Cerebellar nuclear complex (tissue), 1 donor: Measurements from ENCODE around the gene TRIM31.

ENCODE experiments used
- DNase-seq, 2 experiments: peaks; one replicate each; lab custom pipeline; 2025; lab: John Stamatoyannopoulos, UW

The TRIM31 gene, protein sequence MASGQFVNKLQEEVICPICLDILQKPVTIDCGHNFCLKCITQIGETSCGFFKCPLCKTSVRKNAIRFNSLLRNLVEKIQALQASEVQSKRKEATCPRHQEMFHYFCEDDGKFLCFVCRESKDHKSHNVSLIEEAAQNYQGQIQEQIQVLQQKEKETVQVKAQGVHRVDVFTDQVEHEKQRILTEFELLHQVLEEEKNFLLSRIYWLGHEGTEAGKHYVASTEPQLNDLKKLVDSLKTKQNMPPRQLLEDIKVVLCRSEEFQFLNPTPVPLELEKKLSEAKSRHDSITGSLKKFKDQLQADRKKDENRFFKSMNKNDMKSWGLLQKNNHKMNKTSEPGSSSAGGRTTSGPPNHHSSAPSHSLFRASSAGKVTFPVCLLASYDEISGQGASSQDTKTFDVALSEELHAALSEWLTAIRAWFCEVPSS

DNA sequence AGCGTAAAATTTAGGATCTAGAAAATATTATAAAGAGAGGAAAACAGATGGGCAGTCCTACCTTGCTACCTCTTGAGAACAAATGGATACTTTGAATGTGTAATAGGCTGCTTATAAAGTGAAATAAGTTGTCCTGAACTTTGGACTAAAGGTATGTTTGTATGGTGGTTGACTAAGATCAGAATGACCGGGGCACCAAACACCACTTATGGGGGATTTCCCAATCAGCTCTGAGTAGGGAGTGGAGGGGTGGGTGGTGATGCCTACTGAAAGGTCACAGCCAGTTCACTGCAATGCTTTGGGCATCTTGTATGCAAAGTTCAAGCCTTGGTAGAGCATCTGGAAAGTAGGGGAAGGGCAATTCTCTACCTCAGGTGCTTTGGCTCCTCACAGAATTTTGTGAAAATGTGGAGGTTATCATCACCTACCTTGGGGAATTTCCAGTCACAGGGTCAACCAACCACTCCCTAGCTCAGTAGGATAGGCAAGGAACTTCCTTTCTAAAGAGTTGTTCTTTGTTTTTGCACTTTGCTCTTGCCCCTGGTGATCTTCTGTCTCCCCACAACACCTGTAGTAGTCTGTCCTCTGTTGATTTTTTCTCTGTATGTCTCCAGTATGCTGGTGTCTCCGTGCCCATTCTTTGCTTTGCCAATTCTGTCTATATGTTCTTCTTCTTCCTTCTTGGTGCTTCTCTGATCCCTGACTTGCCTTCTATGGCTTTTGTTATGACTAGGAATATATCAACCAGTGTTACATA lies at the start of gene TRIM31:
TRIM31 (minus strand) TSS at position 88 of the 757 bp plus-strand sequence. CDS start 285 bp downstream, outside the sequence.
- DNase-seq, result no peak

DNA sequence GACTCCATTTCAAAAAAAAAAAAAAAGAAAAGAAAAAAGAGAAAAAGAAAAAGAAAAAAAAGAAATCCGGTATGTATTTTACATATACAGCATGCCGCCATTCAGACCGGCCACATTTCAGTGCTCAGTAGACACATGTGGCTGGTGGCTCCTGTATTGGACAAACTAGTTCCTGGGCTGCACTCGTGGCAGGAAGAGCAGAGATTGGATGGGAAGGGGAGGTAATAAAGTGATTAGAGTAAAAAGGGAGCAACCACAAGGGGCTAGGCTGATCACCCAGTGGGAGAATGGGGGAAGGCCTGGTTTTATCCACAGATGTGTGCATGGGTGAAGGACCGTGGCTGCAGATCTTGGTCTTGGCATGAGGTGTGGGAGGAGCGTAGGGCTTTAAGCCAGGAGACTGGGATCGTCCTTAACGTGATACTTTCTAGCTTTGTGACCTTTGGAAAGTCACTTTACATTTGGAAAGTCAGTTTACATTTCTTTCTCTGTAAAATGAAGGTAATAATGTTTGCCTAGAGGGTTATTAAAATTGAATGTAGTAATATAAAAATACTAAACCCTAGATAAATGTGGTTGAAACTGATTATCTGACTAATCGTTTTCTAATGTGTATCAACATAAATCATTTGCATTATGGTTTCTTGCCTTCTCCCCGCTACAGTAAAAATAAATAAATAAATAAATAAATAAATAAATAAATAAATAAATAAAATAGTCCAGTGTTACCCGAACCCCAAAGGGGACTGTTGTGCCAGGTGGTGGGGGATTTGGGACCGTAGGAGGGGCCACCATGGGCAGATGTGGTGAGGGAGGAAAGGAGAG lies 49.6 kb upstream of the TRIM31 start:
- no peak for DNase-seq

DNA sequence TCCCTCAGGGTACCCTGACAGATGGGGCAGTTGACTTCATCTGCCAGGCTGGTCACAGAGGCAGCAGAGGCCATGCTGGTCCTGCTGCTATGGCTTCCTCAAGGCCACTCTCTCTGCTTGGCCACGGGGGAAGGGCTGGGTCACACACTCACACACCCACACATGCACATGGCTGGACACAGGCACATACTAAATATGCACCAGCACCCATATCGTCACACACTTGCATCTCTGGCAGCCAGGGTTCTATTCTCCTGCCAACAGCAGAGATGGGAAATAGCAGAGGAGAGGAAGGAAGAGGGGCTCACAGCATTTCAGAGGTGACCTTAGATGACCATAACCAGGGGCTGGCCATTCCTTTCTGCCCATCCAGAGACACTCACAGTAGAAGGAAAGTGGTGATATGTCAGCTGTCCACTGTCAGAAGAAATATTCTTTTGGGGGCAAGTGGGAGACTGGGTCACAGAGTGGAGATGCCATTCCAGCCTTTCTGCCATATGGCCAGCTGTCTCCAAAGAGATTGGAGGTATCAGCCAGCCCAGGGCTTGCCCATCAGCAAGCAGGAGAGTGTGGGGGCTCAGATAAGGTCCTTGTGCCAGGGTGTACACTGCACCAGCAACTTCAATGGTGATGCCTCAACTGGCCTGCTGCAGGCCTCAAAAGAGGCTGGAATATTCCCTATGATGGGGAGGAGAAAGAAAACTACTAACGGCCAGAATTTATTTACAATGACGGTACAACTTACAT lies 48.1 kb upstream of the TRIM31 start, which contains the start of gene TRIM10:
TRIM10 (minus strand) TSS at position 427 of the 747 bp plus-strand sequence; CDS start at position 74, 353 bp downstream.
- DNase-seq, result no peak

DNA sequence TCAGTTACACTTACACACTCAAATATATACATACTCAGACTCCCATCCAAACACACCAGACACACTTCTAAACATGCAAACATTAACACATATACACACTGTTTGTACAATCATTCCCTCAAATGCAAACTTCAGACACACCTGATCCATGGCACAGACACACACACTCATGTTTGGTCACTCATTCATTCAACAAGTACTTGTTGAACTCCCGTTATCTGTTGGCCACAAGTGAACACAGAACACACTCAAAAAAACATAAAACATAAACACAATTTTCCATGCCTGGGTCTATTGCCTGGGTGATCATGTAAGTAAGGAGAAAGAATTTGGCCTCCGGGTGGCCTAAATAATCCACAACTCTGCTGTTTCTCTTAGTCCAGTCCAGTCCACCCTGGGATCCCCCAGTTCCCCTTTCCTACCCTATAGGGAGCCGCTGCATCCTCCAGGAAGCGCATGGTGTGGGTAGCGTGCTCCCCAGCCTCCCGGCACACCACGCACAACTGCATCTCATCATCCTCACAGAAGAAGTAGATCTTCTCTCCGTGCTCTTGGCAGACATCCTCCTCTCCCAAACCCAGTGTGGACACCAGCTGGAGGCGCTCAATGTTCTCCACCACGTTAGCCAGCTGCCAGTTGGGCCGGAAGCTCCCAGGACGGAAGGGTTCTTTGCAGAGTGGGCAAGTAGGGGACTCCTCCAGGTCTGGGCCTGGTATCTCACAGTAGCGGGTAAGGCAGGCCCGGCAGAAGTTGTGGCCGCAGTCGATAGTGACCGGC lies 47.3 kb upstream of the TRIM31 start:
- DNase-seq, result no peak

DNA sequence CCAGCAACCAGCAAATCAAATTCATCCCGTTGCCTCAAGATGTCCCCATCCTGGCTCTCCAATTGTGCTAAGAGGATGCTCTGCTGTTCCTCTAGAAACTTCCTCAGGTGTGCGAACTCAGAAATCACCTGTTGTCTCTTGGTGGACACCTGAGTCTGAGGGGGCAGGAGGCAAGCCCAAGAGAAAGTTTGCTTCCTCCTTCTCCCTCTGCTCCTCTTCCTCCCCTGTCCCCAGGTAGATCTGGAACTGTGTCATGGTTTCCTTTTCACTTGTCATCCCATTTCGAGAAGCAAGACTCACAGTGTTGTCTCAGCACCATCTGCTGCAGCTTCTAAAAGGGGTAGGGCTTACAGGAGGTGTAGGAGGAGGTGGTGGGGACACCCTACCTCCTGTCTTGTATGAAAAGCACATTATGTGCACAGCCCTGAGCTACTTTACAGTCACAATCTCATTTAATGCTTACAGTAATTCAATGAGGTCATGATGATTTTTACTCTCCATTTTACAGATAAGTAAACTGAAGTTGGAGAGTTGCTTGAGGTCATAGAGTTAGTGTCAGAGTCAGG lies 45.7 kb upstream of the TRIM31 start:
- DNase-seq, result no peak

DNA sequence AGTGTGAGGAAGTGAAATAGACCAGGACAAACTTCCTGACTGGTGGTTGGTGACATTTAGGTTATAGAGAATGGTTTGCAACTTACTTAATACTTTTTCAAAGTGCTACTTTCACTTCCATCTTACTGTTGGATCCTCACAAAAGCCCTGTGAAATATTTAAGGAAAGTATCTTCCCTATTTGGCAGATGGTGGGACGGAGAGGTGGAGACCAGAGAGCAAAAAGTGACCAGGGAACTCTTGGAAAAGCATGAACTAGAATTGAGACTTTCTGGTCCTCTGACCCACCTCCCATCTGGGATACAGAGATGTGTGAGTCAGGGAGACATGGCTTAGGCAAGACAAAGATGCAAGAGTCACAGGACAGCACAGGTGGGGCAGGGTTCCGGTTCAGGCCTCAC lies 45.1 kb upstream of the TRIM31 start:
- no peak for DNase-seq

DNA sequence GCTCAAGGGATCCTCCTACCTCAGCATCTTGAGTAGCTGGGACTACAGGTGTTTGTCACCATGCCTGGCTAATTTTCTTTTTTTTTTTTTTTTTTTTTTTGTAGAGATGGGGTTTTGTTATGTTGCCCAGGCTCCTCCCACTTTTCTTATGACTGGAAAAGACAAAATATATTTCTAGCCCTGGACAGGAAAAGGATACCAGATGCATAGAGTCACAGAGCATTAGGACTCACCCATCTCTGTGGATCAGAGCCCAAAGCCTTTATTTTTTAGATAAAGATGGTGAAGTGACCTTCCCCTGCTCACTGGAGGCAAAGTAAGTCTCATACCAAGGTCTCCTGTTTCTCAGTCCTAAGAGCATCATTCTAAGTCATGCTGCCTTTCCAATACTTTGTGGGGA lies 44.7 kb upstream of the TRIM31 start:
- no peak for DNase-seq

DNA sequence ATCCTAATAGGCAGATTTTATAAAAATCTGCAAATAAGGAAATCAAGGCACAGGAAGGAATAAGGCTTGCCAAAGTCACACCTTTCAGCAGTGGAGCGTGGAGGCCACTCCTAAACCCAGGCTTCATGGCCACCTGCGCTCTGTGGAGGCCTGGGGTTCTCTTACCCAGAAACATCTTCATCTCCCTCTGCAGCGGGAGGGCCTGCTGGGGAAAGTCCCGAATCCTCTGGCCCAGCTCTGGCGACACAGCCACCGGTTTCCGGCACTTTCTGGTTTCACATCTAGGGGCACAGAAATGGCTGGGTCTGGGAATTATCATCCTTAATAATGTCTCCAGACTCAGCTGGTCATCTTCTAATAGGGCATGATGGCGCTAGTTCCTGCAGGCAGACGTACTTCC lies 43.9 kb upstream of the TRIM31 start:
- no peak for DNase-seq

DNA sequence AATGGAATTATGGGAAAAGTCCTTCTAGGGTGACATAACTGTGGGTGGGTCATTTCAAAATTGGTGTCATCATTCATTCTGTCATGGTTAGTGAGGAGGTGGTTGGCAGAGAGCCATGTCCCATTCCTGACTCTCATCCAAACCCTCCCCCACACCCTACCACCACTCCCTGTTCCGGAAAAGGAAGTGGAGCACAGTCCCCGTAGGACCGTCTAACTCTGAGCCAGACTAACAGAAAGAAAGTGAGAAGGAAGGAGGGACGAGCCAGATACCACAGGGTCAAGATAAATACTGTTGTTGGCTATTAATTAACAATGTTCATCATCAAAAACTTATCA lies 43.3 kb upstream of the TRIM31 start:
- DNase-seq, result no peak

DNA sequence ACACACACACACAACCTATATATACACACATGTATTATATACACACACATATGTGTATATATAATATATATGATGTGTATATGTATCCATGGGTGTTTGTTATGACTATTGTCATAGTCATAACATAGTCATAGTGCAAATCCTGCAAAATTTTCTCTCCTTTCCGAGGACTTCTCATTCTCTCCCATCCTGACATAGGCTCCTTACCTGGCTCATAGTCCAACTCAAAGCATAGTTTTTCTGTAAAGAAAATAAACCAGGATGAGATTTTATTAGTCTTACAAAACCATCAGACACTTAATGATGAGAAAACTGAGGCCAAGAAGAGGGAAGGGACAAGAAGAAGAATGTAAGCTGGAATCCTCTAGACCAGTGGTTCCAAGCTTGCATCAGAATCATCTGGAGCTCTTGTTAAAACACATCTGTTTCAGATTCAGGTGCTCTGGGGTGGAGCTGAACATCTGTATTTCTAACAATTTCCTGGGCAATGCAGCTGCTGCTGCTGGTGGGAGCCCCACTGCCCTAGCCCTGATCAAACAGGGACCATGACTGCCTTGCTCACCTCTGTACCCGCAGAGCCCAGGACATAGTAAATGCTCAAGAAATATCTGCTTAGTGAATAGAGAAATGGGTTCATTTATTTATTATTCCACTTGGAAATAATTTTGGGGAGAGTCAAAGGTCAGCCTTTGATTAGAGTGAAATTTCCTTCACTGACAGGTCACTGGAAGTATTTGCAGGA lies 42.8 kb upstream of the TRIM31 start:
- DNase-seq, result no peak

DNA sequence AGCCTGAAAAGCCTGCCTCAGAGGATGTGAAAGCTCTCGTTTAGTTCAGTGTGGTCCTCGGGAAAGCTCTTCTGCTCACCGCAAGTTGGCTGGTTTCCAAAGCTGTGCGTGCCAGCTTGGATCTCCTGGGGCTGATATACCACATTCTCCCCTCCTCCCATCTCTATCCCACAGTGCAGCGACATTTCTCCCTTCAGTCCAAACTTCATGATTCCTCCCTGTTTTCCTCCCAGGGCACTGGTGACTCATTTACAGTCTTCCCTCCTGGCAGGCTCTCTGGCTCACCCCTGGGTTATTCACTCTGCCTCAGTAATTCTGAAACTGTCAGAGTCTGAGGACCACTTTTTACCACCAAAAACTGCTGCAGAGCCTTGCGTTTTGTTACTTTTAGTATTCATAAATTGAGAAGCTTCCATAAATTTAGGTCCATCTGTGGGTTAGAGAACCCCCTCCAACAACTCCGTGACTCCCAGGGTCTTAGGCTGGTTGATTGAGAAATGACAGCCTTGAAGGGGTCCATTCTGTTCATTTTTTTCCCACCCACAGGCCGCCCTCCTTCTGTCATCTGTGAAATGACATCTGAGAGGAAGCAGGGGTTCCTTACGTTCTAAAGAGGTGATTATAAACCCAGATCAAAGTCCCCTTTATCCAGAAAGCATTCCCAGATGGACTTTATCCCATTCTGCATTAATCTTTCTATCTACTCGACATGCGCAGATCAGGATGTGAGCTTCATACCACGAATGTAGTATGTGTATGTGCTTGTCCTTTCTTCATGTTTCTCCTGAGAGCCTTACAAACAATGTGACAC lies 42.0 kb upstream of the TRIM31 start:
- DNase-seq, result no peak

DNA sequence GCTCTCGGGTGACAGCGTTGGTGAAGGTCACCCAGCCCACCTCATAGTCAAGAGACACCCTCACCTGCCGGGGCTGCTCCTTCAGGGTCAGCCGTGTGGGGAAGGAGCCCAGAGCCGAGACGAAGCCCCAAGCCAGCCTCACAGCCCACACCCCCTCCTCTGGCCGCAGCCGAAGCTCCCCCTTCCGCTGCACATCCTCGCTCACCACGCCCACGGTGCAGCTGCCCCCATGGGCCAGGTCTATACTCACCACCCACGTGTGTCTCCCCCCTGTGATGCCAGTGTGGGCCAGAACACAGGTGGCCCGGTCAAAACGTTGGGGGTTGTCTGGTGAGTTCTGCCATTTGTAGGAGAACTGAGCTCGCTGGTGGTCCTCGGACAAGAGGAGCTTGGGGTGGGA lies 41.2 kb upstream of the TRIM31 start:
- DNase-seq, result no peak

DNA sequence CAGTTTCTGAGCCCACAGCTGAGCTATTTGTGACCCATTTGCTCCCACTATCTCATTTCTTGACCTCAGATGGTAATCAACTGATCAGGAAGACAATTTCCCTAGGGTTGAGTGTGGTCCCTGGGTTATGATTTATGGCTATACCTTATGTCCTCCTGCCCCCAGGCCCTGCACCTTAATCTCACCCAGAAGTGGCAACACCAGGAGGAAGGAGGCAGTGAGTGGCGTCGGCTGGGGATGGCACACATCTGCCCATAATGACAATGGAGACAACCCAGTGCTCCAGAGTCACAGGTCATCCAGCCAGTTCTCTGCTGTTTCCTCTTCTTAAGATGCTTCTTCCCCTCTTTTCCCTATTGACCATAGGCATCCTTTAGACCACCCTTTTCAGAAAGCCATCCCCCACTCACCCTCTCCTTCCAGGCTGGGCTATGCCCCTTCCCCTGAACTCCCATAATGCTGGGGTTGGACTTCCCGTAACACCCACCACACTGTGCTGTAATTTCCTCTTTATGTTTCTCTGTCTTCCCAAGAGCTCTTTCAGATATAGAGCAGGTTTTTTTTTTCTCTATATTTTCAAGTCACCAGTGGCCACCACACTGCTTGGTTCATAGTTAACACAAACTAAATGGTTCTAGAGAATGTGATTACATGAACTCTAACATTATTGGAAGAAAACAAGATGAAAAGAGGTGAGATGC lies 40.2 kb upstream of the TRIM31 start:
- no peak for DNase-seq

DNA sequence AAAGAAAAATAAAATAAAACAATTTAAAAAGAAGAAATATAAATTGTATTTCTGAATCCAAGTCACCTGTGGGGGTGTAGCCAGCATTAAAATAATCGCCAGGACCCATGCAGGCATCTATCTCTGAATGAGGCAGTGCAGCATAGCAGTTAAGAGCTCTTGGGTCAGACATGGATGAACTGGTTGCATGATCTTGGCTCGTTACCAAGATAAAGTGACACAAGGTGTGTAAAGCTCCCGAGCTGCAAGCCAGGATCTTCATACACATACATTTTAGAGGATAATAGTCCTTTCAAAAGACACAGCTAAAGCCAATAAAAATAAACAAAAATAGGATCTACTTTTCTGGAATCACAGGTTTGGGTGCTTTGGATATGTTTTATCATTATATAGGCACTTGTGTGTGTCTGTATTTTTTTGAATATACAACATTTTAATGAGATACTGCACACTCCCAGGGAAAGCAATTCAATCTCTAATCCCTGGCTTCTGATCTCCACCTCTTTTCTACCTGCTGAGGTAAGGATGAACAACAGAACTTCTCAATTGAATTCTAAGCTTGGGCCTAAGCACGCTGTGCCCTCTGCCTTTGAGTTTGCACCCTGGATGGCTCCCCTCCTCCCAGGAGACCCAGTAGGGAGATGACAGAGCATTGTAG lies 39.3 kb upstream of the TRIM31 start:
- no peak for DNase-seq

DNA sequence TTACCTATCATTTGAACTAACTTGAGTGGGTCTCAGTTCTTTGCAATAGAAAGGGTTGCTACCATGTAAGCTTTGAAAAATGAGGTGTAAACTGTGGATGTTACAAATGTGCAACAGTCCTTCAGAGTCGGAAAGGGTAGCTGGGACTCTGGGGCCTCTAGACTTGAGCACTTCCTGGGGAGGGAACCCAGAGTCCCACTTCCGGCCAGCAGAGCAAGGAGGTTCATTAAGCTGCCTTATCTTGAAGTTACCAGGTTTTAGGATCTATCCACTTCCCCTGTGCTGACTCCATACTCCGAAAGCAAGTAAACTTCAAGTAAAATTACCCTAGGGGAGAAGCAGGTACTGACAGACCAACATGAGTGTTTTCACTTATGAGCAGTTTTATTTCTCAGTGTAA lies 38.7 kb upstream of the TRIM31 start:
- no peak for DNase-seq

DNA sequence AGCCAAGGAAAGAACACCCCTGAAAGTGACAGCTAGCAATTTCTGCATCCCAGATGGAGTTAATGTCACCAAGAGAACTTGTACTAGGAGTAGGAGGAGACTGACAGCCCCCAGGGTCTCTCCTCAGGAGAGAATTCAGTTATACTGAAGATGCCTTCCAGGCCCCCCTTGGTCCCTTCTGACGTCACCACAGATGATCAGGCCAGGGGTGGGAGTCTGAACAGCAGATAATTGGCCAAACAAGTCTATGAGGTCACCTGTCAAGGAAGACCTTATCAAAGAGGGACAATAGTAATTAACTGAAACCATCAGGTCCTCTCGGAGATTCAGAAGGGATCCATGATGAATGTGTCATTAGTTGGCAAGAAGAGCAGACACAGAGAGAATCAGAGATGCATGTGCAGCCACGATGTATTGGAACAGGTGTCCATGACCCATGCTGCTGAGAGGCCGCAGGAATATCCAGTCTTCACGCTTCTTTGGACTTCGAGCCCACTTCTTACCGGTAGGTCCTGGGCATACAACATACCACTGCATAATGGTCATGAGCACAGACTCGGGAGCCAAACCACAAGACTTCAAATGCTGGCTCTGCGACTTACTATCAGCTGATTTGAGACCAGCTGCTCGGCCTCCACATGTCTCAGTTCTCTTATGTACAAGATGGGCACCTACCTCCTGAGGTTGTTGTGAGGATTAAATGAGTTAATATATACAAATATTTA lies 37.9 kb upstream of the TRIM31 start:
- DNase-seq, result no peak
